Glutamatergic neuron (in vitro differentiated cells): ENCODE data around the gene ABTB2. TPM values are rescaled to one million over a fixed set of nuclear protein-coding genes. Genes with fewer than 3 reads are reported as not detected.

Experiments used
- DNase-seq: peaks from one replicate; pipeline ENCODE4 v3.0.0; 2022
- H3K27ac Mint-ChIP-seq: one replicate; pipeline ENCODE4 v1.8.0; 2020; ENCODE audit warnings: mild to moderate bottlenecking, mixed read lengths, inconsistent platforms; ENCODE audit not compliant: unreplicated experiment
- H3K27me3 Mint-ChIP-seq: one replicate; pipeline ENCODE4 v1.8.0; 2020; ENCODE audit warnings: mild to moderate bottlenecking, moderate library complexity, mixed read lengths, inconsistent platforms; ENCODE audit not compliant: unreplicated experiment
- H3K36me3 Mint-ChIP-seq: one replicate; pipeline ENCODE4 v1.8.0; 2020; ENCODE audit warnings: mild to moderate bottlenecking, mixed read lengths, inconsistent platforms; ENCODE audit not compliant: unreplicated experiment
- H3K4me1 Mint-ChIP-seq: one replicate; pipeline ENCODE4 v1.8.0; 2020; ENCODE audit warnings: mild to moderate bottlenecking, low read depth, mixed read lengths, inconsistent platforms; ENCODE audit not compliant: unreplicated experiment
- H3K4me3 Mint-ChIP-seq: one replicate; pipeline ENCODE4 v1.8.0; 2020; ENCODE audit warnings: mild to moderate bottlenecking, mixed read lengths, inconsistent platforms; ENCODE audit not compliant: unreplicated experiment
- H3K9me3 Mint-ChIP-seq: one replicate; pipeline ENCODE4 v1.8.0; 2020; ENCODE audit warnings: mild to moderate bottlenecking, moderate library complexity, mixed read lengths, inconsistent platforms; ENCODE audit not compliant: unreplicated experiment
- total RNA-seq: library from RNA; stranded (reverse); fragmentation: NEBNext Ultra II Directional; extraction: Animal tissue kit (Norgen Biotek cat#: 25700); gene quantifications from one replicate; pipeline ENCODE4 v1.2.1, GENCODE V29; 2021; ENCODE audit not compliant: unreplicated experiment
- TF ChIP-seq, protein P1 (sequence below): fragments of 200-600 bp; sonication (generic); IDR thresholded peaks from one replicate; pipeline ENCODE4 v1.5.0; 2021; ENCODE audit not compliant: partially characterized antibody, unreplicated experiment

ABTB2 gene
- total RNA-seq, 1 donor from 2014 or later, result 9.3 TPM

DNA sequence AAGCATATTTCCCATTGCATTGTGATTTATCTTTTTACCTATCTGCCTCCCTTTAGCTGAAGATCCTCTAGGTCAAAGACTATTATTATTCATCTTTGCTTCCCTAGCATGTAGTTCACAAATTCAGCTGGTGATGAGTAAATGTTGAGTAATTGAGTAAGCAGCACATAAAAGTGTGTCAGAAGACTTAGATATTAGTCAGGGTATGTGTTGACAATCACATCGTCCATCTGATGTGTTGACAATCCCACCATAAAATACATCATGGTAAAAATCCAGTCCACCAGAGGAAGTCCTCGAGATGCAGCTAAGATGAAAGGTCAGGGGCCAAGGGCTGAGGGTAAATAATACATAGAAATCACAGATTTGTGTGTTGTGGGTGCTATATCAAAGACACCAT, 22.9 kb upstream of the ABTB2 start:
- Mint-ChIP-seq H3K27ac (no peak overlapping the region), H3K4me1 (no peaks in the 10 kb centered on the region), H3K36me3 (peaks cover 15% of the 10 kb centered on the region), H3K4me3 (no peak overlapping the region), H3K27me3 (no peaks in the 10 kb centered on the region), H3K9me3 (peaks cover 11% of the 10 kb centered on the region)
- no peak for DNase-seq
- TF ChIP-seq, protein P1, sequence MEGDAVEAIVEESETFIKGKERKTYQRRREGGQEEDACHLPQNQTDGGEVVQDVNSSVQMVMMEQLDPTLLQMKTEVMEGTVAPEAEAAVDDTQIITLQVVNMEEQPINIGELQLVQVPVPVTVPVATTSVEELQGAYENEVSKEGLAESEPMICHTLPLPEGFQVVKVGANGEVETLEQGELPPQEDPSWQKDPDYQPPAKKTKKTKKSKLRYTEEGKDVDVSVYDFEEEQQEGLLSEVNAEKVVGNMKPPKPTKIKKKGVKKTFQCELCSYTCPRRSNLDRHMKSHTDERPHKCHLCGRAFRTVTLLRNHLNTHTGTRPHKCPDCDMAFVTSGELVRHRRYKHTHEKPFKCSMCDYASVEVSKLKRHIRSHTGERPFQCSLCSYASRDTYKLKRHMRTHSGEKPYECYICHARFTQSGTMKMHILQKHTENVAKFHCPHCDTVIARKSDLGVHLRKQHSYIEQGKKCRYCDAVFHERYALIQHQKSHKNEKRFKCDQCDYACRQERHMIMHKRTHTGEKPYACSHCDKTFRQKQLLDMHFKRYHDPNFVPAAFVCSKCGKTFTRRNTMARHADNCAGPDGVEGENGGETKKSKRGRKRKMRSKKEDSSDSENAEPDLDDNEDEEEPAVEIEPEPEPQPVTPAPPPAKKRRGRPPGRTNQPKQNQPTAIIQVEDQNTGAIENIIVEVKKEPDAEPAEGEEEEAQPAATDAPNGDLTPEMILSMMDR, result no peak

DNA sequence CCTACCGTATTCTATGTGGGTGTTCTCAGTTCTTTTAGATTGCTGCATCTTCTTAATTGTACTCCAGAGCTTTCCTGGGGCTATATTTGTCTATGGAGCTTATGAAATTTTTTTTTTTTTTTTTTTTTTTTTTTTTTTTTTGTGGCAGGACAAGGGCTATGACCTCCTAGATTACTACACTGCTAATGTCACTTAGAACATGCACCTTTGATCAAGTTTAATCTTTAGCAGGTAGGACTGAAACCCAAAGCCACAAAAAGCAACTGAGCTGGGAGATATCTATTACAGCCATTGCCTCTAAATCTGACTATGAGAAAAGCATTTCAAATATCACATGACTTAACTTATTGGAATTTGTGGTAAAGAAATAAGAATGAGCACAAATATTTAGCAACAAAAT, 21.7 kb upstream of the ABTB2 start:
- DNase-seq, result no peak
- no peak overlapping the region for H3K4me3 Mint-ChIP-seq
- TF ChIP-seq, protein P1, result no peak
- peaks cover 11% of the 10 kb centered on the region for H3K9me3 Mint-ChIP-seq
- H3K4me1 Mint-ChIP-seq, result no peaks in the 10 kb centered on the region
- peaks cover 15% of the 10 kb centered on the region for H3K36me3 Mint-ChIP-seq
- H3K27ac Mint-ChIP-seq, result no peak overlapping the region
- no peaks in the 10 kb centered on the region for H3K27me3 Mint-ChIP-seq

DNA sequence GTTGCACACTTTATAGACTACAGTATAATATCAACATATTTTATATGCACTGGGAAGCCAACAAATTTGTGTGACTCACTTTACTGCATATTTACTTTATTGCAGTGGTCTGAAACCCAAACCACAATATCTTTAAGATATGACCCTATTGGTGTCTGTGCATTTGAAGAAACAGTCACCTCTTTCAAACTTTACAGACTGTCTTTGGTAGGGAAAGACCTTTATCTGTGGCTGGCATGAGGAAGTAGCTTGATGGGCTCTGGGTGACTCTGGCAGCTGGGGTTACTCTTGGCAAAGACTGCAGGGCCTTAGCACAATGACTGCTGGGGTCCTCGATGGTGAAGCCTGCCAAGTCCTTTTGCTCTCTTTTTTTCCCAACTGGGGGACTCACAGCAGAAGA, 21.3 kb upstream of the ABTB2 start:
- no peak for DNase-seq
- TF ChIP-seq, protein P1, result no peak
- Mint-ChIP-seq H3K36me3 (peaks cover 15% of the 10 kb centered on the region), H3K27ac (no peak overlapping the region), H3K27me3 (no peaks in the 10 kb centered on the region), H3K9me3 (peaks cover 11% of the 10 kb centered on the region), H3K4me3 (no peak overlapping the region), H3K4me1 (no peaks in the 10 kb centered on the region)

DNA sequence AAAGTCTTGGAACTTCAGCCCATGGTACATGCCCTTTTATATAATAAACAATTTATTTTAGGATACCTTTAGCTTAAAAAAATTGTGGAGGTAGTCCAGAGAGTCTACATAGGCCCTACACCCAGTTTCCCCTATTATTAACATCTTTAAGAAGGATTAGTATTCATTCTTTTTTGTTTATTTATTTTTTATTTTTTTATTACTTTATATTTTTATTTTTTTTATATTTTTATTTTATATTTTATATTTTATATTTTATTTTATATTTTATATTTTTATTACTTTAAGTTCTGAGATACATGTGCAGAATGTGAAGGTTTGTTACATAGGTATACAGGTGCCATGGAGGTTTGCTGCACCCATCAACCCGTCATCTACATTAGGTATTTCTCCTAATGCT, 15.9 kb upstream of the ABTB2 start:
- Mint-ChIP-seq H3K27me3 (no peaks in the 10 kb centered on the region), H3K9me3 (peaks cover 11% of the 10 kb centered on the region), H3K4me1 (peaks cover 2% of the 10 kb centered on the region), H3K27ac (no peak overlapping the region), H3K36me3 (peaks cover 15% of the 10 kb centered on the region), H3K4me3 (no peak overlapping the region)
- DNase-seq, result no peak
- TF ChIP-seq, protein P1, result no peak

DNA sequence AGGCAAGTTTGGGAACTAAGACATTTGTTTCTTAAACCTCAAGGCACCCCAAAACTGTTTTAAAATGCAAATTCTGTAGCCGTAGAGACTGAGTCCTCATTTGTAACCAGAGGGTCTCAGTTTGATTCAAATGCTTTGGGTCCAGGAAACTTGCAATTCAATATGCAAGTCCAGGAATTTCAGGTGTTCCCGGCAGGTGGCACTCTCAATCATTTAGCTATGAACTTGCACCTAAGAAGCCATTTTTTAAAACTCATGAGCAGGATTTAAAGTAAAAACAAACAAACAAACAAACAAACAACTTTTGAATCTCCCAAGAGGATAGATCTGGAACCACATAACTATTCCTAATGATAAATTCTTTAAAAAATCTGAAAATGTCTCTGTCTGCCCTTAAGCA, 8.7 kb upstream of the ABTB2 start:
- Mint-ChIP-seq H3K27ac (no peak overlapping the region), H3K9me3 (peaks cover 2% of the 10 kb centered on the region), H3K4me1 (peaks cover under 1% of the 10 kb centered on the region), H3K4me3 (no peak overlapping the region), H3K36me3 (no peaks in the 10 kb centered on the region), H3K27me3 (peaks cover 4% of the 10 kb centered on the region)
- TF ChIP-seq, protein P1, result no peak
- no peak for DNase-seq
